ENCODE results near the gene ZNF146.

Gene ZNF146

DNA sequence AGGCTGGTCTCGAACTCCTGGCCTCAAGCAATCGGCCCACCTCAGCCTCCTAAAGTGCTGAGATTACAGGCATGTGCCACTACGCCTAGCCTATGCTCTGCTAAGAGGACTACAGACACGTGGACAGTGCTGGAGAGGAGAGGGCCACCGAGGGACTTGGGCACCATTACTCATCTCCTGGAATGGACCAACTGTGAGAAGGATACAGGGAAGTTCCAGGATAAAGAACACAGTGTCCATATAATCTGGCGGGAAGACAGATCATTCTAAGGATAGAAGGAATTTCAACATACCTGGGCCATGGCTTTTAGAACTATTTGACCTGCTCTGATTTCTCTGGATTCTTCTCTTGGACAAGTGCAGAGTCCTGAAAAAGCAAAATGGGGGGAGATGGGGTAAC, 13.2 kb upstream of the ZNF146 start:
- TF ChIP-seq, protein P1, sequence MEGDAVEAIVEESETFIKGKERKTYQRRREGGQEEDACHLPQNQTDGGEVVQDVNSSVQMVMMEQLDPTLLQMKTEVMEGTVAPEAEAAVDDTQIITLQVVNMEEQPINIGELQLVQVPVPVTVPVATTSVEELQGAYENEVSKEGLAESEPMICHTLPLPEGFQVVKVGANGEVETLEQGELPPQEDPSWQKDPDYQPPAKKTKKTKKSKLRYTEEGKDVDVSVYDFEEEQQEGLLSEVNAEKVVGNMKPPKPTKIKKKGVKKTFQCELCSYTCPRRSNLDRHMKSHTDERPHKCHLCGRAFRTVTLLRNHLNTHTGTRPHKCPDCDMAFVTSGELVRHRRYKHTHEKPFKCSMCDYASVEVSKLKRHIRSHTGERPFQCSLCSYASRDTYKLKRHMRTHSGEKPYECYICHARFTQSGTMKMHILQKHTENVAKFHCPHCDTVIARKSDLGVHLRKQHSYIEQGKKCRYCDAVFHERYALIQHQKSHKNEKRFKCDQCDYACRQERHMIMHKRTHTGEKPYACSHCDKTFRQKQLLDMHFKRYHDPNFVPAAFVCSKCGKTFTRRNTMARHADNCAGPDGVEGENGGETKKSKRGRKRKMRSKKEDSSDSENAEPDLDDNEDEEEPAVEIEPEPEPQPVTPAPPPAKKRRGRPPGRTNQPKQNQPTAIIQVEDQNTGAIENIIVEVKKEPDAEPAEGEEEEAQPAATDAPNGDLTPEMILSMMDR (IDR thresholded peaks at IDR 0.05): no peak

DNA sequence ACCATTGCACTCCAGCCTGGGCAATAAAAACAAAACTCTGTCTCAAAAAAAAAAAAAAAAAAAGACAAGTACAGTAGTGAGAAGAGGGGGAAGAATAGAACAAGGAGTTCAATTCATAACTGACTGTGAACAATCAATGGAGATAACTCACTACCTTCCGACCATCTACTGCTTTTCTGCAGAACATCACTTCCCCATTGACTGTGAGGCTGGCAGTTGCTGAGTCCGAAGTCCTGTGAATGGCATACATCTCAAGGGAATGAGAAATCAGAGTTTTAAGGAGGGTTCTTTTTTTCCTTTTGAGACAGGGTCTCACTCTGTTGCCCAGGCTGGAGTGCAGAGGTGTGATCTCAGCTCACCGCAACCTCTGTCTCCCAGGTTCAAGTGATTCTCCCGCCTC, 11.6 kb upstream of the ZNF146 start:
- TF ChIP-seq, protein P1 (IDR thresholded peaks at IDR 0.05): no peak

DNA sequence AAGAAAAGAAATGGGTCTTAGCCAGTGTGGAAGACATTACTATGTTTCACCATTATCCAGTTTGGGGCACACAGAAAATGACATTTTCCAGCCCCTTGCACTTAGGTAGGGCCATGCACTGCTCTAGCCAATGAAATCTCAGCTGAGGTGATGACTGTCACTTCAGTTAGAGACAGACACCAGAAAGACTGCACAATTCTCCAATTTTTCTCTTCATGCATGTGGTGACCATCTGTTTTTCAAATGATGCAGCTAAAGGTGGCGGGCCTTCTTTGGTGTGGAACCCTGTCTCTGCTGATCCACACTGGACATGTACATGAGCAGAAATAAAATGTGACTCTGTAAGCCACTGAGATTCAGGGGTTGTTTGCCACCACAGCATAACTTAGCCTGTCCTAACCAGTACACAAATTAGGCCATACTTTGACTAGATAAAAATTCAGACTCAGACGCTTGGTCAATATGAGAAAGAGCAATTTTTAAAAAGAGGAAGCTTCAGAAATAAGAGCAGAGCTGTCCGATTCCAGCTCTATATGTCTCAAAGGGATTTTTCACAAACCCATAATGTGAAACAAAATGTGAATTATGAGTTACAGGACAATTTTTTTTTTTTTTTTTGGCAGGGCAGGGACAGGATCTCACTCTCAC, 7.2 kb upstream of the ZNF146 start:
- TF ChIP-seq, protein P1 (IDR thresholded peaks at IDR 0.05): no peak

DNA sequence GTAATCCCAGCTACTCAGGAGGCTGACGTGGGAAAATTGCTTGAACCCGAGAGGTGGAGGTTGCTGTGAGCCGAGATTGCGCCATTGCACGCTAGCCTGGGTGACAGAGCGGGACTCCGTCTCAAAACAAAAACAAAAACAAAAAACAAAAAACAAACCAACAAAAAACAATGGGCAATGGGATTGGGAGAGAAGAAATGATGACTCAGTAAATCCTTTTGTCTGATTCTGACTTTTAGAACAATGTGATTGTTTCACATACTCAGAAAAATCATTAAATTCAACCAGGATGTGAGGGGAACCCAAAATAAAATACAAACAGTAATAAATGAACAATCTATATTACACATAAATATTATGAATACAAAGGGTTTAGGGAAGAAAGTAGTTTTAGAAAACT, 5.5 kb upstream of the ZNF146 start:
- TF ChIP-seq, protein P1 (IDR thresholded peaks at IDR 0.05): no peak

DNA sequence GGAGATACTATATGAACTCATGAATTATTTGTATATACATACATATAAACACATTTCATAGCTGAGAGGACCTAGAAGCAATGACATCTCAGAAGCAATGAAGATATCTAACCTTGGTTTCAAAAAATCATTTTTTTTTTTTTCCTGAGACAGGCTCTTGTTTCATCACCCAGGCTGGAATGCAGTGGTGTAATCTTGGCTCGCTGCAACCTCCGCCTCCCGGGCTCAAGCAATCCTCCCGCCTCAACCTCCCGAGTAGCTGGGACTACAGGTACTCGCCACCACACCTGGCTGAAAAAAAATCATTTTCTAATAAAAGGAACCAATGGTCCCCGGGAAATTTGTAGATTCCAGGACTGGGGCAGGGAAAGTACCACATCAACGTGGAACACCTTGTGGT, 4.4 kb upstream of the ZNF146 start:
- TF ChIP-seq, protein P1 (IDR thresholded peaks at IDR 0.05): no peak

DNA sequence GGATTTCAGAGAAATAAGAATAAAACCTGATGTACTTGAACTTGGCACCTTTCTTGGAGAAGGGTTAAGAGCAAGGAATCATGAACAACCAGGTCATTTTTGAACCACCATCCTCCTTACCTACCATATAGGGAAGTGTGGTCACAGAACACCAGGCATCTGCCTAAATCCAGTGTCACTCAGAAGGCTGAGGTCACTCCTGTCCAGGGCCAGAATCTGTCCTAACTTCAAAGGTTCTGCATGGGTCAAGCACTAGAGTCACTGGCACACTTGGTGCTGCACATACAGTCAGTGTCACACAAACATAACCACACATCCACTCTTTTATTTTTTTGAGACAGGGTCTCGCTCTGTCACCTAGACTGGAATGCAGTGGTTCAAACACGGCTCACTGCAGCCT, 2.0 kb upstream of the ZNF146 start:
- TF ChIP-seq, protein P1 (IDR thresholded peaks at IDR 0.05): no peak

DNA sequence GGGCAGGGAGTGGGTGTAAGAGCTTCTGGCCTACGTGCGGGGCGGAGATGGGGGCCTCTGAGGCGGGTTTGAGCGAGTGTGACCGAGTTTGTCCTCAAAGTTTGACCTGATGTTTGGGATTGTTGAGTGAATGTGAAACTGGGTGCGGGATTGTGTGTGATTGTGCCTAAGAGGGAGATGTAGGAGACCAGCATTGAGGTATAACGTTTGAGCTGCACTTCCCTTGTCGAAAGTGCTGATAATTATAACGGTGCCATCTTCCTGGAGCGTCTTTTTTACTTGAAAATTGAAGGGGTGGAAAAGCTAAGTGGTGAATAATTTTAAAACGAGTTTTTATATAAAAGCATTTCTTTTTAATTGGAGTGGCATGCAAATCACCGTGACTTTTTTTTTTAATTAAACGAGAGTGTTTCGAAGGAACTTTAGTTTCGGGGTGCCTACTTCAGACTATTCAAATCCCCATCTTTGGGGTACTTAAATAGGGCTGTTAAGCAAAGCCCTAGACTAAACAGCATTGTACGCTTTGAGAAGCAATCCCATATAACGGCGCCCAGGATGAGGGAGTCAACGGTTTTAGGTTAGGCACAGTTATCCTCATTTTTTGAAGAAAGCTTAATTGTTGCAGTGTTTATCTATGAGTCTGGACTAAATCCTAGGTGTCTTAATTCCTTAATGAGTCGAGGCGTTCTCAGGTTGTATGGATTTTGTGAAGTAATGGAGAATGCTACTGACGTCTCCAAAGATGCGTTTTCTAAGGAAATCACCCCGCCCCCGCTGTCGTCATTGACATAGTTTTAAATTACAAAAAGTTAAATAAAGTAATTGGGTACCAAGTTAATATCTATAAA, 594 bp downstream of the ZNF146 start:
- TF ChIP-seq, protein P1 (IDR thresholded peaks at IDR 0.05): no peak

Data from LNCAP (cell line).